Glomerular endothelial cell (primary cell): ENCODE data around the gene KLHL26. TPM values are rescaled to one million over a fixed set of nuclear protein-coding genes. Genes with fewer than 3 reads are reported as not detected.

Experiments
- DNase-seq: peaks from one replicate; pipeline ENCODE4 v3.0.0-alpha.2; 2011; ENCODE audit warnings: low read depth, low spot score; ENCODE audit errors: extremely low read depth
- total RNA-seq: library from RNA; depleted of rRNA; stranded (reverse); fragments of >200 nt; gene quantifications from 2 replicates; pipeline ENCODE4 v1.2.3, GENCODE V29; 2015

The KLHL26 gene
- total RNA-seq, 1 donor from 2014 or later: 4.4 TPM

DNA sequence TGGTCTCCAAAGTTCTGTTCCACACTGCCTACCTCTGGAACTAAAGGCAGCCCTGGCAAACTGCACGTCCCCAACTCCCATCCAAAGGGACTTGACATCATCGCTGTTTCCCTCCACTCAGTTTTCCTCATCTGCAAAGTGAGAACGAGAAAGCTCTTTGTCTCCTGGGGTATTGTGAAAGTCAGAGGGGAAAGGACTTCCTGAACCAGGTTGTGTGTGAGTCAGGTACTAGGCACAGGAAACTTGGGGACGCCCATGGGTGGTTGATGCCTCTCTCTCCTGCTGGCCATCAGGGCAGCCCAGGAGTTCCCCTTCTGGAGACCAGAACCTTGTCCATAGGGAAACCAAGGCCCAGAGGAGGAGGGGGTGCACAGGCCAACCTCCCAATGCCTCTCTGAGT is 35.0 kb upstream of the KLHL26 start:
- no peak for DNase-seq

DNA sequence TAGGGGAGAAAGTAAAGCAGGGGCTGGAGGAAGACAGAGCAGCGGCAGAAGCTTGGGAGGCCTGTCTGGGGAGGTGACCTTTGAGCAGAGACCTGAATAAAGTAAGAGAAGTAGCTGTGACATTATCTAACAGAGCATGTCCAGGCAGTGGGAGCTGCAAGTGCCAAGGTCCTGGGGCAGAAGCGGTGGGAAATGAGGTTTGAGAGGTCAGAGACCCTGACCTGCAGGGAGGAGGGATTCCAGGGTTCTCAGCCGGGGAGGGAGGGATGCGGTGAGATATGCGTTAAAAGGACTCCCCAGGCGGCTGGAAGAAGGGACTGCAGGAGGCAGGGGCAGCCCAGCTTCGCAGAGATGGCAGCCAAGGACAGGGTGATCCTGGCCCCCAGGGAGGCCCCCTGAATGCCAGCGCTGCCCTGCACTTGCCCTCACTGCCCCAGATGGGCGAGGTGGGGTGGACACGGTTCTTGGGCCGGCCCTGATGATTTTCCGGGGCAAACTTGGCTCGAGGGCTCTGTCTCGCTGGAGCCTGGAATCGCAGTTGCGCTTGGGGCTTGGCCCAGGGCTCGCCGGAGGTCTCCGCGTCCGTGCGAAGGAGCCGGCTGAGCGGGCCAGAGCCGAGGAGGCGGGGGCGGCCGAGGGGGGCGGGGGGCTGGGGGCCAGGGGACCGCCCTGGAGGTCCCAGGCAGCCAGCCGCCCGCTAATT is 33.4 kb upstream of the KLHL26 start:
- no peak for DNase-seq

DNA sequence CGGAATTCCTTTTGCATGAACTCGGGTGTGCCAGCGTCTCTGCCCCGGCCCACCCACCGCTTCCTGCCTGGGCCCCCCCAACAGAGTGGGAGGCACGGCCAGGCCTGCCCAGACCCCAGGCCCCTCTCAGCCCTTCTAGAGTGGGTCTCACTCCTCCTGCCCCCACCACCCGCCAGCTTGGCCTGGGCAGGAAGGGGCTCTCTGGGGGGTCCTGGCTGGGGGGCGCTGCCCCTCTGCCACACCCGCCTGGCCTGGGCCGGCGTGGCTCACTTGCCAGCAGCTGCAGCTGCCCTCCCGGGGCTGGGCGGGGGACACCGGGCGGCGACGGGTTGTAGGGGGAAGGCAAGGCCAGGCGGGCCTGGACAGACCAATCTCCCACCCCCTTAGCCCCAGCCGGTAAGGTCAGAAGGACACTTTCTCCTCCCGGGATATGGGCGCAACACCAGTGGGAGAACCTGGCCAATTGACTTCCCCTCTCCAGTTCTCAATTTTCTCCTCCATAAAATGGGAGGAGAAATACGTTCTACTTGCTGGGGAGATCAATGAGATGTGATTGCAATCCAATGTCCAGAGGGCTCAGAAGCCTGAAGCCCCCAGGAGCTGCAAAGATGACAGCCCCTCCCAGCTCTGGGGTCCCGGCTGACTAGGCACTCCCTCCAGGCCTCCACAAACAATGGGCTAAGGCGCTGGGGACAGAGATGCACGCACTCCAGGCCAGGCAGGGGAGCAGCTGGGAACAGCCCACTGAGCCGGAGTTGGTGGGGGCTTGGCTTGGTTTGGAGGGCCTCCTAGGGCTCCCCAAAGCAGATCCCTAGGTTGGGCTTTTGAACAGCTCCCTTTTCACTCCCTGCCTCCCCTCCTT is 32.6 kb upstream of the KLHL26 start:
- DNase-seq: no peak

DNA sequence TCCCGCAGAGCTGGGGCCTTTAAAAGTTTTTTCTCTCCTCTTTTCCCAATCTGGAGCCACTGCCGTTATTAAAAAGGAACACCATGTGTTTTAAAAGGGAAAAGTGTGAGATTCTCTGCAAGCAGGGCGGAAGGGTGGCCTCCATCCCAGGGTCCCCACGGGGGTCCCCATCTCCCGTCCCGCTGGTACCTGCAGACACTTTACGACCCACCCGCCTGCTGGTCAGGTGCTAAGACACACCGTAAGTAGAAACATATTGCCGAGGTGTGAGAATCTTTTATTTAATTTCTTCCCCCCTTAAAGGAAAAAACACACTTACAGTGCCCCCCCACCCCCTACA is 32.0 kb upstream of the KLHL26 start:
- DNase-seq: no peak

DNA sequence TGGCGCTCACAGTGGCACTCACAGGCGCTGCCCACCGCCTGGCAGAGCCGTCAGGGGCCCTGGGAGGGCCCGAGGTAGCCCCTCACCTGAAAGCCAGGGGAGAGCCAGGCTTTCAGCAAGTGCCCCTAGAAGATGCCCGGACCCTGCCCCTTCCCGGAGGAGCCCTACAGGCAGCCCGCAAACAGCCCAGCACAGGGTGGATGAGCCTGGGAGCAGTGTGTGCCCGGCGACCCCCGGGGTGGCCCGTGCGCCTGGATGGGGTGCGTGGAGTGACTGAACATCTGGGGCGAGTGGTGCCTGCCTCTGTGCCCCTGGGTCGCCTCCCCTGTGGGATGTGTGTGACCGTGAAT is 31.7 kb upstream of the KLHL26 start:
- DNase-seq: no peak

DNA sequence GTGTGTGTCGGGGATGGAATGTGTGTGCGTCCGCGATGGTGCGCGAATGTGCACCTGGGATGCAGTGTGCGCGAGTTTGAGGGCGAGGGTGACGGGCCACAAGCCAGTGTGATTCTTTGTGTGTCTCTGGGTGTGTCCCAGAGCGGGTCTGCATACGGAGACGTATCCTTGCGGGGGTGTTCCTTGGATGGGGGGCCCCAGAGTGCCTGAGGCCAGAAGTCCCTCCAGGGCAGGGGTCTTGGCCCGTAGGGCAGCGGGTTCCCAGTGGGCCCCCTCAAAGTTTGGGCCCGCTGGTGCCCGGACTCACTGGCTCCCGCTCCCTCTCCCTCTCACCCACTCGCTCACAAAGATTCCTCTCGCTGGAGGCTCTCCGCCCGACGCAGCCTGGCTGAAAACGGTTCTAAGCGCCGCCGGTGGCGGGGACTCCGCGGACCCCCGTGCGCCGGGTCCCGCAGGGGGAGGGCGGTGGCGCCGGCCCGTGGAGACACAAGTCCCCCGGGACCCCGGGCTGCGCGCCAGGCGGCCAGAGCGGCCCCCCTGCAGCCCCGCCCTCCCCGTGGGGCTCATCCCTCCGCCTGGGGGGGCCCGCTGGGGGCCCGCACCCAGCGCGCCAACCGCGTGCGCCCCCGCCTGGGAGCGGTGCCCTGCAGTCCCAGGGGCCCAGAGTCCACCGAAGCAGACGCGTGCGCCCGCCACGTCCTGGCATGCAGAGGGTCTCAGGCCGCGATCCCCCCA is 31.1 kb upstream of the KLHL26 start:
- DNase-seq: no peak

DNA sequence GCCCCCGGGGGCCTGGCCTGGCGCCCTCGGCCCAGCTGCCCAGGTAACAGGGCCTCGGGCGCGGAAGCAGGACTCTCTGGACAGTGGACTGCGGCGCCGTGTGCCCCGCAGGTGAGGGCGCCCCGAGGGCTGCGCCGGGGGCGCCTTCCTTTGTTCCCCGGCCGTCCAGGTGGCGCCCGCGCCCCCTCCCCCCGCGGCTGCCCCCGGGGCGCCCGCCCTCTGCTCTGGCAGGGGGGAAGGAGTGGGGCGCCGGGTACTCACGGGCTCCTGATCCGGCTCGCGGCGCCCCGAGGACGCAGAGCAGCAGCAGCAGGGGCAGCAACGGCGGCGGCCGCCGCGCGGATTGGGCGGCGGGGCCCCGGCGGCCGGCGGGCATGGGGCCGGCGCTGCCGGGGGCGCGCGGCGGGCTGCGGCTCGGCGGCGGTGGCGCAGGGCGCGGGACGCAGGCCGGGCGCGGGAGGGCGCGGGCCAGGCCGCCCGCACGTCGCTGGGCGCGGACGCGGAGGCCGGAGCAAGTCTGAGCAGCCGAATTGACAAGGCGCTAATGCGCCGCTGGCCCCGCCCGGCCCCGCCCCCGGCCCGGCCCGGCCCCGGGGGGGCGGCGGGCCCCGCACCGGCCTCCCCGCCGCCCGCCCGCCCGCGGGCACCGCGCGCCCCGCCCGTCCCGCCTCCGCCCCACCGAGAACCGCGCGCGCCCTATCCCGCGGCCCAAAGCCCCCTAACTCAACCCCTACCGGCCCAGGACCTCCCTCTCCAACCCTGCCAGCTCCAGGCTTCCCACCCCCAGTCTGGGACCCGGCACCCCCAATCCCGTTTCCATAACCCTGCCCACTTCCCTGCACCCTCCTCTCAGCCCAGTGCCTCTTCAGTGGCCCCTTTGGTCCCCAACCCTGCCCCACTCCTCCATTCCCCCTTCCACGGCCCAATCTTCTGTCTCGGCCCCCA is 30.3 kb upstream of the KLHL26 start, which contains the start of gene CRLF1:
Gene CRLF1 (minus strand): TSS at position 519 of the 945 bp plus-strand sequence. CDS start 143 bp downstream, at position 376.
- no peak for DNase-seq

DNA sequence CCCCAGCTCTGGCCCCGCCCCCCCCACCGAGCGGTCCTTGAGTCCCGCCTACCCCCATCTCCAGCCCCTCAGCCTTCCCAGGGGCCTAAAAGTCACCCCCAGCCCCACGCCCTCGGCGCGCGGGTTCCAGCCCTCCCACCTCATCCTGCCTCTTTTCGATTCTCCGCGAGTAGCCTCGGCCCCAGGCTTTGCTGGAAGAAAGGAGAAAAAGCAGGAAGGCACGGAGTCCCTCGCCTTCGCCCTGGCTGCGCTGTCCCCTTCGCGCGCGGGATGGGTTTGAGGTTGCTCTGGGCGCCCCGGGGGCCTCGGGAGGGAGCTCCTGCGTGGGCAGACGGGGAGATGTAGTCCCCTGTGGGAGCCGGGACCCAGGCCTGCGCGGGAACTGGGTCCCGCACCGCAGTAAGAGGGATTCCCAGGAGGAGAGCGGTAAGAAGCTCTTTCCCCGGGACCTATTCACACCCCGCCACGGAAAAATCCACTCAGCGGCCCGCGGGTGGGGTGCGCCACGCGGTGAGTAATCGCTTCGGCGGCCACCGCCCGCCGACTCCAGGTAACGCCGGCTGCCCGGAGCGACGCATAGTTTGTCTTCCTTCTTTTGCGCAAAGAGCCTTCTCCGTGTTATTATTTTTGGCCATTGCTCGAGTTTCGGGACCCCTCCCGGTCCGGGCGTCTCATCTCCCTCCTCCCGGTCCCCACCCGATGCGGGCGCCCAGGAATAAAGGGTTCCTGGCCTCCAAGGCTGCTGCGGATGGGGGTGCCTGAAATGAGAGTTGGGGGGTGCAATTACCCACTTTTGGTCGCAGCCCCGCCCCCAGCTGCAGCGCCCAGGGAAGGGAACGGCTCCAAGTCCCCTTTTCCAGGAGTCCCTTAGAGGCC is 29.4 kb upstream of the KLHL26 start:
- no peak for DNase-seq

DNA sequence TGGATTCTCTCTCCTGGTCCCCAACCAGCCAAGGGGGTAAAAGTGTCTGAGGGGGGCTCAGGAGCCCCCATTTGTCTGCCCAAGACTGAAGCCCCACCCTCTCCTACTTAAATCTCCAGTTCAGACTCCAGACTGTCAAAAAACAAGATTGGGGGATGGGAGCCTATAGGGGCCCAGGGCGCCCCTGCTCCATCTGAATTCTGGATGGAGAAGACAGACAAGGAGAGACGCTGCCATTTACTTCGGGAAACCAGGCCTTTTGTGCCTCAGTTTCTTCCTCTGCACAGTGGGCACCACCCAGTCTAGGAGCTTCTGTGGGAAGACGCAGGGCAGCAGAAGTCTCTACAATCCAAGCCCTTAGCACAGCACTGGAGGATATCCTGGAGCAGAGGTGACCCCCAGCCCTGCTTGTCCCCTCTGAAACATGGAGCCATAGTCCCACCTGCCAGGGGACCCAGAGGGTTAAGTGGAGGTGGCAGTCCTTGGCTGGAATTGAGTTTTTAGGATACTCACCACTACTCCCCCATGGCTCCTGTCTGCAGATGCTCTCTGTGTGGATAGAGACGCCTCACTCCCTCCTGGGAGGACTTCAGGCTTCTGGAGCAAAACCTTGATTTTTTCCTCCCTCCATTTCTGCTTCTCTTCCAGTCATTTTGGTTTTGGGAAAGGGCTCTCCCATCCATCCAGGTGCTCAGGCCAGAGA is 28.6 kb upstream of the KLHL26 start:
- no peak for DNase-seq

DNA sequence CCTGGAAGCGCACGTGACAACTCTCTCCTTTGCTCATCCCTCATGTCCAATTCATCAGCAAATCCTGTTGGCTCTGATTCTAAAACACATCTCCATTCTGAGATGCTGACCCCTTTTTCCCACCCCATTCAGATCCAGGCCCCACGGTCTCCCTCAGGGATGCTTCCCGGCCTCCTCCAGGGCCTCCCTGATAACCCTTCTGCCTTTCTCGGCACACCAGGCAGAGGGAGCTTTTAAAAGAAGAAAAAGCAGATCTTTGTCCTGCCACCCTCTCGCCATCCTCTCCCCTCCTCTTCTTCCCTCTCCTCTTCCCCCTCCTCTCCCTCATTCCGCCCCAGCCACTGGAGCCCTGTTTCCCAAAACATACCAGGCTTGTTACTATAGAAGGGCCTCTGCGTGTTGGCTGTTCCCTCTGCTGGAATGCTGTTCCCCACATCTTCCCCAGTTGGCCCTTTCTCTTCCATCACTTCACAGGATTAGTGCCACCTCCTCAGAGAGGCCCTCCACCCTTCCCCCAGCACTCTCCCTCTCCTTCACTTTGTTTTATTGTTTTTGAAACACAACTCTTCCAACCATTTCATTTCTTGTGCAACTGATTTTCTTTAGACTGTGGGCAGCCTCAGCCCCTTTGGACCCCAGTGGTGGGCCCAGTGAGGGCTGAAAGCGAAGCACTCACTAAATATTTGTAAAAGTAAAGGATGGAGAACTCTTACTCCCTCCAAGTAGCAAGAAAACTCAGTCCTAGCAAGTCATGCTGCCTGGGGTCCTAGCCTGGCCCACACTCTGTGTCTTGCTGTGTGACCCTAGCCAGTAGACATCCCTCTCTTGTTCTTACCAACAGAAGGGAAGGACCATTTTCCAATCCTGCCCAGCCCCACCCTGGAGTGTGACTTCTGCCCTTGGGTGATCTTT is 27.8 kb upstream of the KLHL26 start:
- no peak for DNase-seq

DNA sequence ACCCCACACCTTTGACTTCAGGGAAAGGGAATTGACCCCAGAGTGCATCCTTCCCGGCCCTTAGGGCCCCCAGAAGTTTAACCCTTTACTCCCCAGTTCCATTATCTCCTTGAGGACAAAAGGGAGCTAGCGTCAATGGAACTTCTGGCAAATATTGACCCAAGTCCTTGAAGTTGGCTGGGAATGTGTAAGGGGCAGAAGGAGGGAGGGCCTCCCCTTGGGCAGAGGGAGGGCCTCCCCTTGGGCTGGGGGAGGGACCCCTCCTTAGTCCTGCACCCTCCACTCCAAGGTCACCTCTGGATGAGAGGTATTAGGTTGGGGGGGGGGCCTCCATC is 27.1 kb upstream of the KLHL26 start:
- no peak for DNase-seq

DNA sequence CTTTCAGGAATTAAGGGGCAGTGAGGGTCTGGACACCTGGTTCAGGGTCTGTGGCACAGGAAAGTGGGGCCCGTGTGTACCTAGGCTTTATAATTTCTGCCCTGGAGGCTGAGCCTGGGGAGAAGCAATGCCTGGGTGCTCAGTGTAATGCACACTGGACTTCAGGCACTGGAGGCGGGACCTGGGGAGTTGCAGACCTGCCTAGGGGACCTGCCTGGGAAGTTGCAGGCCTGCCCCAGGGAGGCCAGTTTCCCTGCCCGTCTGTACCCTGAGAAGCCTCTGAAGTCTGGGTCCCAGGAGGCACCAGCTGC is 26.6 kb upstream of the KLHL26 start:
- no peak for DNase-seq

DNA sequence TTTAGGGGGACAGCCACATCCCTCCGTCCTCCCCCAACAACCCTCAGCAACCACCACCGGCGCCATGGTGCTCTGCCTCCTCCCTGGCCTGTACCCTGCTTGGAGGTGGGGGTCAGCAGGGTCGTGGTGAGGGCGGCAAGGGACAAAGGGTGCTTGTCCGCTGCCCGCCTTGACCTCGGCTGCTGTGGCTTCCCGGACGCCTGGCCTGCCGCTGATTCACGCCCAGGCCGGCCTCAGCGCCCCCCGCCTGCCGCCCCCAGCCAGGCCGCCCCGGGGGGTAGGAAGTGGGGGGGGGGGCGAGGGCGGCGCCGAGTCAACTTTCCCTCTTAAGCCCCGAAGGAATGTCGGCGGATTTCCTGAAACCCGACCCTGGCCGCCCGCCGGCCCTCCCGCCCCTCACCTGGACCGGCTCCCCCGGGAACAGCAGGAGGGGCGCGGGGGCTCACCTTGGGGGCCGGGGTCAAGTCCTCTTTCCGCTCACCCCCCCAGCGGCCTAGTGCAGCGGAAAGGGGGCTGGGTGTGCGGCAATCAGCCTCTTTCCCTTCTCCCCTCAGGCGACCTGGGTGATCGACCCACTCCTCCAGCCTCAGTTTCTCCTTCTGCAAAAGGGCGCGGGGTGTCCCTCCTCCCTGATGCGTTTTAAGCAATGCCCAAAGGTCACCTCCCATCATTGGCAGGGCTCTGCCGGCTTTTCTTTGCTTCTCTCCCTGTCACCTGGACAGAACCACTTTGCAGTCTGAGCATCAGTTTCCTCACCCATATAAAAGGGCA is 26.1 kb upstream of the KLHL26 start:
- no peak for DNase-seq

DNA sequence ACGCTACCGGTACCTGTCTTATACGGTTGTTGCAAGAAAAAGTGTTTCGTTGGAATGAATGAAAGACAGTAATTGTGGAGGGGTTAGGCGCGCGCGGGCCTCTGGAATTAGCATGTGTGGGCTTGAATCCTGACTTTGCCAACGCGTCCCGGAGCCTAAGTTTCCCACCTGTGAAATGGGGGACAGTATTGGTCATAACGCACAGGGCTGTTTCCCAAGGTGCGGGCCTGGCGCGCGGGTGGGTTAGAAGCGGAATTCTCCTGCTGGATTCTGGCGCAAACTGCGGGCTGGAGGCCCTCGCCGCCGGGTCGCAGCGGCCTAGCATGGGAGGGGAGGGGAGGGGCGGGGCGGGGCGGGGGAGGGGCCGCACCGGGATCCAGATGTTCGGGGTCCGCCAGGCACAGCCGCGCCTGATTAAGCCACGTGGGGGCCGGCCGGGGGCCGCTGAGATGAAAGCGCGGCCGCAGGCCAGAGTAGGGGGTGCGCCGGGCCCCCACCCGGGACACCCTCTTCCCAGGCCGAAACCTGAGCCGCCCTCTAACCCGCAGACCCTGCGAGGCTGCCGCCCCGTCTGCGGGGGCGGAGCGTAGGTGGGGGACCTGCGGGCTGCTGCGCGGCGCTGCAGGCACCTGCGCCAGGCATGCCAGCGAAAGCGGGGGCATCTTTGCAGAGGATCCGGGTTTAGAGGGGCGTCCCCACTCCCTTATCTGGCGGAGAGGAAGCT is 25.3 kb upstream of the KLHL26 start:
- DNase-seq: no peak

DNA sequence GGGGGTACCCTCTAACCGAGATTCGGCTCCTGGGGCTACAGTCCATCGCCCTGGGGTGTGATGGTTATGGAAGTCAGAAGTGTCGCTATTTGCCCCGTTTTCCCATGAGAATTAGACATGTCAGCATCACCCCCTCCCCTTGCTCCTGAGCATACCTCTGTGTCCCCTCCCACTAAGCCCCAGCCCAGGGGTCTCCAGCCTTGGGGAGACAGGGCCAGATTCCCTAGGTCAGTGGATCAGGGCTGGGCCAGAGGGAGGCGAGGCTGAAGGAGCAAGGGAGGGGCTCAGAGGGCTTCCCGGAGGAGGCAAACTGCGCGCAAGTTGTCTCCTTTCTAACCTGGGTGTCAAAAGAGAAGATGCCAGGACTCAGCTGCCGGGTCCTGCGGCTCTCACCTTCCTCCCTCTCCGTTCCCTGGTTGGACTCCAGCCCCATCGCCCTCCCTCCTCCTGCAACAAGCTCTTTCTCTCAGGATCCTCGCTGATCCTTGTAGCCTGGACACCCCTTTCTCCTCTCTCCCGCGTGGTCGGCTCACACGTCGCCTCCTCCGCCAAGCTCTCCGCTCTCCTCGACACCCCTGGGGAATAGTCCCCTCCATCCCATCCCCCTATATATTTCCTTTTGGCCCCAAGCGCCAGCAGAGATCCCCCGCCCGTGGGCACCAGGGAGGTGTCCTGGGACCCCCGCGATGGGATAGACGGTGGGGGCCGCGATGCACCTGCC is 24.6 kb upstream of the KLHL26 start:
- DNase-seq: no peak
